Measurements from ENCODE around the gene PPP2R3B.
"Not testable (repeated sequence)": the region's sequence is repeated elsewhere in the genome, so short reads cannot be mapped to it uniquely, and the experiment has no call there.

PPP2R3B gene

GRCh38 chrX:332916-333610 is 53.6 kb downstream of the PPP2R3B start:
- no peak for DNase-seq (ENCODE audit: extremely low spot score)
- ChIA-PET POLR2A (no interaction called here), CTCF (no interaction called here)
- no peak for TF ChIP-seq CTCF (IDR thresholded peaks at IDR 0.05; ENCODE audit: control extremely low read depth, extremely low read depth, low read depth, missing control alignments)

DNA sequence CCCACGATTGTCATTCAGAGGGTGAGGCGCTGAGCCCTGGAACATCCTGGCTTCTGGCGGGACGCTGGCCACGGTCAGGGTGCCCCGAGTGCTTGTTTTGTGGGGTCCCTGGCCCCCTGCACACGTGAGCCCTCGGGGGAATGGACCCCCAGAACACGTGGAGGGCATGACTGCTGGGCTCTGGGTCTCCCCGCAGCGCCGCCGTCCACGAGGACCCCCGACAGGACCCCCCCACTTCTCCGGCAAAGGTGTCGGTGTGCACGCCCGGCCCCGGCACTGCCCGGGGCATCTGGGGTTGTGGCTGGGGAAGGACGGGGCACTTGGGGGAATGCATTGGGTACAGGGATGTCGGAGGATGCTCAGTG is 54.2 kb downstream of the PPP2R3B start:
- POLR2A ChIA-PET: no interaction called here
- no peak for TF ChIP-seq CTCF (IDR thresholded peaks at IDR 0.05; ENCODE audit: control extremely low read depth, extremely low read depth, low read depth, missing control alignments)
- no peak for DNase-seq (ENCODE audit: extremely low spot score)
- CTCF ChIA-PET: no interaction called here

DNA sequence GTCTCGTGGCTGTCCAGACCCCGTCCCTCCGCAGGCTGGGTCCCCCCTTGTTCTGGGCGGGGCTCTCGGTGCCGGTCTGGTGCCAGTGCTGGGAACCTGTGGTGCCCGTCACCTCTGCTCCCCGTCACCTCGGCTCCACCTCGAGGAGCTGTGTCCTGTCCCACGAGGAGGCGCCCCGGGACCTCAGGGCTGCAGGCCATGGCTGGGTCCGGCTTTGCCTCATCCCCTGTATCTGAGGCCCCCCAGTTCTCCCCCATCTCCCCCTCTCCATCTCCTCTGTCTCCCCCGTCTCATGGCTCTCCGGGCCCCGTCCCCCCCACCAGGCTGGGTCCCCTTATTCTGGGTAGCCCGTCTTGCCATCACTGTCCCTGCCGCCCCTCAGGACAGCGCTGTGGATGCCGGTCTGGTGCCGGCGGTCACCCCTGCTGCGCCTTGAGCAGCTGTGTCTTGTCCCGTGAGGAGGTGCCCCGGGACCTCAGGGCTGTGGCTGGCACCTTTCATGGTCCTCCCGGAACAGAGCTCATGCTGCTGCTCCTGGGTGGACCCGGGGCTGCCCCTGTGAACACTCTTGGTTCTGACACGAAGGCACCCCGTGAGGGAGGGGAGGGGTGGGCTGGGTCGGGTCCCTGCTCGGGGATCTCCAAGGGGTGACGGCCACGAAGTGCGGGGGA is 54.7 kb downstream of the PPP2R3B start:
- DNase-seq (ENCODE audit: extremely low spot score): no peak
- CTCF ChIA-PET: no interaction called here
- POLR2A ChIA-PET: no interaction called here
- TF ChIP-seq CTCF (IDR thresholded peaks at IDR 0.05; ENCODE audit: control extremely low read depth, extremely low read depth, low read depth, missing control alignments): no peak

DNA sequence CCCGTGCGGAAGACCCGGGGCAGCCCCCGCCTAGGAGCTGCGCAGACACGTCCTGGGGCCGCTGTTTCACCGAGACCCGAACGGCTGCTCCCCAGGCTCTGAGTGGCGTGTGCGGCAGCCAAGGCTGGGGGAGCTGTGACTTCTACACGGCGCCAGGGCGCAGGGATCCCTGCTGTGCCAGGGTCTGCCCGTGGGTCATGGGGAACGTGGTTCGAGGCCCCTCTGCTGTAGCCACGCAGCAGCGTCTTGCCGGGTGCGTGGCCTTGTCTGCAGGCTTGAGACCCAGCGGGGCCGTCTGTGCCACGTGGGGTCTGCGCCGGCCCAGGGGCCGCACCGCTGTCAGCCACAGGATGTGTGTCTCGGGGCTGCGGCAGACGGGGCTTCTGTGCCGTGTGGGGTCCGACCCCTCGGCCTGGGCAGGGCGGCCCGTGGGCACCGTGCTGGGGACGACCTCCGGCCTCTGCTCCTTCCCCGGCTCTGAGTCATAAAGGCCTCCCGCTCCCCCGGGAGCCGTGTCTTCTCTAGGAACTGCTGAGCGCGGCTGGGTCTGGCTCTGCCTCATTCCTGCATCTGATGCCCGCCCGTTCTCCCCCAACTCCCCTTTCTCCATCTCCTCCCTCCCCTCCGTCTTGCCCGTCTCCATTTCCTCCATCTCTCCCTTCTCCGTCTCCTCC is 55.4 kb downstream of the PPP2R3B start:
- no peak for DNase-seq (ENCODE audit: extremely low spot score)
- ChIA-PET POLR2A (no interaction called here), CTCF (no interaction called here)
- TF ChIP-seq CTCF (IDR thresholded peaks at IDR 0.05; ENCODE audit: control extremely low read depth, extremely low read depth, low read depth, missing control alignments): no peak

GRCh38 chrX:330726-331150 is 56.0 kb downstream of the PPP2R3B start:
- DNase-seq (ENCODE audit: extremely low spot score): no peak
- no peak for TF ChIP-seq CTCF (IDR thresholded peaks at IDR 0.05; ENCODE audit: control extremely low read depth, extremely low read depth, low read depth, missing control alignments)
- CTCF ChIA-PET: no interaction called here
- POLR2A ChIA-PET: no interaction called here

- DNase-seq (ENCODE audit: extremely low spot score); CTCF ChIA-PET; POLR2A ChIA-PET: not testable (repeated sequence)
Observed at GRCh38 chrX:330141-330725, 56.5 kb downstream of the PPP2R3B start.

Measured in GM10248 (cell line).